HCT116 (cell line): ENCODE results near the gene MARCKSL1.

Source experiments
- EZH2 ChIP-seq: fragments of 200-600 bp; sonication (generic); IDR thresholded peaks from 2 replicates; pipeline ENCODE4 v1.6.1; 2017; ENCODE audit warnings: antibody characterized with exemption, mixed run types
- TF ChIP-seq, protein P1 (sequence below): IDR thresholded peaks from 2 replicates; pipeline ENCODE4 v1.6.1; 2012

DNA sequence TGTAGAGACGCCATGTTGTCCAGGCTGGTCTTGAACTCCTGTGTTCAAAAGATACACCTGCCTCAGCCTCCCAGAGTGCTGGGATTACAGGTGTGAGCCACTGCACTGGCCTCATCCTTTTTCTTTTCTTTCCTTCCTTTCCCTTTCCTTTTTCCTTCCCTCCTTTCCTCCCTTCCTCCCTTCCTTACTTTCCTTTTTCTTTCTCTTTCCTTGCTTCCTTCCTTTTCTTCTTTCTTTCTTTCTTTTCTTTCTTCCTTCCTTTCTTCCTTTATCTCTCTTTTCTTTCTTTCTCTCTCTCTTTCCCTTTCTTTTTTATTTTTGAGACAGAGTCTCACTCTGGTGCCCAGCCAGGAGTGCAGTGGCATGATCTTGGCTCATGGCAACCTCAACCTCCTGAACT, 20.4 kb upstream of the MARCKSL1 start:
- TF ChIP-seq, protein P1, sequence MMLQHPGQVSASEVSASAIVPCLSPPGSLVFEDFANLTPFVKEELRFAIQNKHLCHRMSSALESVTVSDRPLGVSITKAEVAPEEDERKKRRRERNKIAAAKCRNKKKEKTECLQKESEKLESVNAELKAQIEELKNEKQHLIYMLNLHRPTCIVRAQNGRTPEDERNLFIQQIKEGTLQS: no peak
- no peak for TF ChIP-seq EZH2
